K562 (cell line): ENCODE results near the gene BCL2L12. TPM values are rescaled to one million over a fixed set of nuclear protein-coding genes. Genes with fewer than 3 reads are reported as not detected.

Source experiments
- ARID1B ChIP-seq: fragments of 450-650 bp; IDR thresholded peaks from 2 replicates; pipeline ENCODE4 v1.6.1; 2016; ENCODE audit warnings: antibody characterized with exemption, mild to moderate bottlenecking, inconsistent platforms
- MCM3 ChIP-seq: fragments of 450-650 bp; IDR thresholded peaks from 2 replicates; pipeline ENCODE4 v1.6.1; 2016
- PCBP2 ChIP-seq: fragments of 200-400 bp; formaldehyde crosslinking; IDR thresholded peaks from 2 replicates; pipeline ENCODE4 v1.6.1; 2018; ENCODE audit warnings: low read length, low read depth, mild to moderate bottlenecking, moderate library complexity; ENCODE audit not compliant: poor library complexity, severe bottlenecking
- RBM15 ChIP-seq: fragments of 200-400 bp; formaldehyde crosslinking; IDR thresholded peaks from 2 replicates; pipeline ENCODE4 v1.6.1; 2018; ENCODE audit warnings: mild to moderate bottlenecking, low read length, moderate library complexity; ENCODE audit not compliant: insufficient read depth
- RFX7 ChIP-seq: fragments of 250-450 bp; sonication (Bioruptor Pico); IDR thresholded peaks from 2 replicates; pipeline ENCODE4 v1.5.1; 2021; ENCODE audit warnings: mild to moderate bottlenecking
- RNF2 ChIP-seq: sonication (generic); IDR thresholded peaks from 2 replicates; pipeline ENCODE4 v1.6.1; 2016
- SAFB2 ChIP-seq: fragments of 200-400 bp; formaldehyde crosslinking; IDR thresholded peaks from 2 replicates; pipeline ENCODE4 v1.6.1; 2018; ENCODE audit warnings: borderline replicate concordance, low read length, low read depth, moderate library complexity; ENCODE audit not compliant: severe bottlenecking
- SREBF1 ChIP-seq: fragments of 150-350 bp; IDR thresholded peaks from 2 replicates; pipeline ENCODE4 v1.6.1; 2014; ENCODE audit warnings: antibody characterized with exemption, low read depth, low read length, borderline replicate concordance
- STAT5B ChIP-seq: fragments of 250-450 bp; sonication (Bioruptor Pico); IDR thresholded peaks from 2 replicates; pipeline ENCODE4 v1.8.0; 2021; ENCODE audit warnings: mild to moderate bottlenecking, inconsistent platforms
- TAF1 ChIP-seq: IDR thresholded peaks from 2 replicates; pipeline ENCODE4 v1.6.1; 2011; ENCODE audit warnings: mild to moderate bottlenecking, low read length, moderate library complexity; ENCODE audit not compliant: insufficient read depth, control insufficient read depth, severe bottlenecking; ENCODE audit errors: extremely low read depth
- TARDBP ChIP-seq: fragments of 450-650 bp; IDR thresholded peaks from 2 replicates; pipeline ENCODE4 v1.6.1; 2016
- ZC3H4 ChIP-seq: sonication (generic); formaldehyde crosslinking; IDR thresholded peaks from 2 replicates; pipeline ENCODE4 v1.9.0; 2021; ENCODE audit warnings: missing genetic modification reagents, borderline replicate concordance
- ZFX ChIP-seq: sonication (generic); formaldehyde crosslinking; IDR thresholded peaks from 2 replicates; pipeline ENCODE4 v1.8.0; 2022; ENCODE audit warnings: mild to moderate bottlenecking, missing genetic modification reagents, moderate library complexity
- ZNF232 ChIP-seq: sonication (generic); formaldehyde crosslinking; IDR thresholded peaks from 2 replicates; pipeline ENCODE4 v1.8.0; 2022; ENCODE audit warnings: mild to moderate bottlenecking, missing genetic modification reagents
- ZNF75A ChIP-seq: fragments of 450-650 bp; formaldehyde crosslinking; IDR thresholded peaks from 2 replicates; pipeline ENCODE4 v1.4.0; 2020; ENCODE audit warnings: mild to moderate bottlenecking
- ZNF778 ChIP-seq: fragments of 450-650 bp; formaldehyde crosslinking; IDR thresholded peaks from 2 replicates; pipeline ENCODE4 v1.4.0; 2020; ENCODE audit warnings: mild to moderate bottlenecking, moderate library complexity
- polyA plus RNA-seq, 8 experiments: library from polyadenylated mRNA; depleted of rRNA in 4 of 8; stranded (reverse) in 5 of 8; unstranded in 3 of 8; fragments of >200 nt; fragmentation: Nextera tagmentation in 2 of 8; fragmentation: Illumina TruSeq in 1 of 8; extraction: Ambion mirVana in 2 of 8; extraction: Trizol in 1 of 8; gene quantifications; 2 replicates each; pipeline versions ENCODE4 v1.2.1 to v1.2.3, GENCODE V29; 2011 to 2014; ENCODE audit warnings: inconsistent platforms in 1 of 8, missing spikeins in 1 of 8
- total RNA-seq, 7 experiments: library from RNA; depleted of rRNA in 6 of 7; stranded (reverse); fragments of >200 nt in 6 of 7; fragmentation: Illumina TruSeq in 2 of 7; extraction: Trizol in 2 of 7; gene quantifications; 2 replicates each; pipeline versions ENCODE4 v1.2.1 to v1.2.3, GENCODE V29; 2011 to 2021; ENCODE audit warnings: low replicate concordance in 1 of 7
- TF ChIP-seq, protein P1 (sequence below): sonication (generic); formaldehyde crosslinking; IDR thresholded peaks from 2 replicates; pipeline ENCODE4 v1.4.0; 2020; ENCODE audit warnings: mild to moderate bottlenecking, missing genetic modification reagents
- TF ChIP-seq, protein P2 (sequence below): fragments of 250-450 bp; sonication (Bioruptor Pico); IDR thresholded peaks from 2 replicates; pipeline ENCODE4 v1.9.0; 2021; ENCODE audit warnings: mild to moderate bottlenecking
- TF ChIP-seq, protein P3 (sequence below): fragments of 250-450 bp; sonication (Bioruptor Pico); IDR thresholded peaks from 2 replicates; pipeline ENCODE4 v1.8.0; 2021; ENCODE audit warnings: moderate library complexity, mild to moderate bottlenecking, inconsistent platforms

BCL2L12 gene
- total and polyA plus RNA-seq, 9 of the 15 experiments (the other 6 are each of a cell fraction or from before 2014, with no cell fraction given): 7.4 to 263 (median 81.2) TPM

GRCh38 chr19:49641688-49642491 lies 23.8 kb upstream of the BCL2L12 start, which contains the start of gene SCAF1 (continued):
- TF ChIP-seq, protein P1, sequence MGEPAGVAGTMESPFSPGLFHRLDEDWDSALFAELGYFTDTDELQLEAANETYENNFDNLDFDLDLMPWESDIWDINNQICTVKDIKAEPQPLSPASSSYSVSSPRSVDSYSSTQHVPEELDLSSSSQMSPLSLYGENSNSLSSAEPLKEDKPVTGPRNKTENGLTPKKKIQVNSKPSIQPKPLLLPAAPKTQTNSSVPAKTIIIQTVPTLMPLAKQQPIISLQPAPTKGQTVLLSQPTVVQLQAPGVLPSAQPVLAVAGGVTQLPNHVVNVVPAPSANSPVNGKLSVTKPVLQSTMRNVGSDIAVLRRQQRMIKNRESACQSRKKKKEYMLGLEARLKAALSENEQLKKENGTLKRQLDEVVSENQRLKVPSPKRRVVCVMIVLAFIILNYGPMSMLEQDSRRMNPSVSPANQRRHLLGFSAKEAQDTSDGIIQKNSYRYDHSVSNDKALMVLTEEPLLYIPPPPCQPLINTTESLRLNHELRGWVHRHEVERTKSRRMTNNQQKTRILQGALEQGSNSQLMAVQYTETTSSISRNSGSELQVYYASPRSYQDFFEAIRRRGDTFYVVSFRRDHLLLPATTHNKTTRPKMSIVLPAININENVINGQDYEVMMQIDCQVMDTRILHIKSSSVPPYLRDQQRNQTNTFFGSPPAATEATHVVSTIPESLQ (CRISPR knock-in tag): 0 out of 2 replicates have a peak, but pooled peaks have one; percentile 49
- peak; percentile 63; the same call in 1 of the 2 replicates for TF ChIP-seq RNF2
- no peak for TF ChIP-seq STAT5B
- TF ChIP-seq TAF1: peak; percentile 77
- TF ChIP-seq RFX7 (CRISPR knock-in tag): no peak
- TF ChIP-seq SAFB2: no peak
- no peak; the same call in 1 of the 2 replicates for TF ChIP-seq TARDBP
- no peak; the same call in 1 of the 2 replicates for TF ChIP-seq ZC3H4
- peak; percentile 73; the same call in 1 of the 2 replicates for TF ChIP-seq SREBF1
- TF ChIP-seq MCM3: no peak
- TF ChIP-seq, protein P2, sequence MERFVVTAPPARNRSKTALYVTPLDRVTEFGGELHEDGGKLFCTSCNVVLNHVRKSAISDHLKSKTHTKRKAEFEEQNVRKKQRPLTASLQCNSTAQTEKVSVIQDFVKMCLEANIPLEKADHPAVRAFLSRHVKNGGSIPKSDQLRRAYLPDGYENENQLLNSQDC (CRISPR knock-in tag): no peak
- no peak for TF ChIP-seq ARID1B
- TF ChIP-seq RBM15: no peak
- no peak for TF ChIP-seq ZNF778 (CRISPR knock-in tag)
- no peak for TF ChIP-seq PCBP2
- no peak for TF ChIP-seq ZNF75A (CRISPR knock-in tag)
- peak; percentile 86 for TF ChIP-seq ZFX (CRISPR knock-in tag)
- TF ChIP-seq ZNF232 (CRISPR knock-in tag): no peak
- TF ChIP-seq, protein P3, sequence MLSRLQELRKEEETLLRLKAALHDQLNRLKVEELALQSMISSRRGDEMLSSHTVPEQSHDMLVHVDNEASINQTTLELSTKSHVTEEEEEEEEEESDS (CRISPR knock-in tag): no peak
